DOHH2 (cell line): ENCODE results near the gene FBXO36.

Source experiments
- CTCF ChIP-seq: fragments of 200-600 bp; sonication (generic); IDR thresholded peaks from one replicate; pipeline ENCODE4 v1.5.1; 2014; ENCODE audit warnings: antibody characterized with exemption, mild to moderate bottlenecking, low read depth, low read length; ENCODE audit not compliant: poor library complexity, severe bottlenecking
- EZH2phosphoT487 ChIP-seq: fragments of 200-600 bp; sonication (generic); IDR thresholded peaks from 2 replicates; pipeline ENCODE4 v1.6.1; 2017; ENCODE audit warnings: borderline replicate concordance, mild to moderate bottlenecking, antibody characterized with exemption, low read length, moderate library complexity, mixed read lengths

GRCh38 chr2:230060672-230061293 lies 138.5 kb downstream of the FBXO36 start:
- TF ChIP-seq CTCF (no peak), EZH2phosphoT487 (no peak)
